ENCODE data around the gene DENND2C. TPM values are rescaled to one million over a fixed set of nuclear protein-coding genes. Genes with fewer than 3 reads are reported as not detected.

DENND2C gene
- total RNA-seq, 1 donor from 2014 or later, result 0.73 TPM

- no peak overlapping the region for H2AFZ ChIP-seq (replicated peaks)
- H3K4me2 ChIP-seq, result no peak overlapping the region
- Mint-ChIP-seq H3K27ac (no peak overlapping the region), H3K4me1 (peaks cover 11% of the 10 kb centered on the region), H3K36me3 (peaks cover 8% of the 10 kb centered on the region), H3K27me3 (ENCODE audit: insufficient read depth, low read depth) (peaks cover 2% of the 10 kb centered on the region), H3K4me3 (no peak overlapping the region), H3K9me3 (no peaks in the 10 kb centered on the region)
- no peak for DNase-seq (ENCODE audit: low spot score)
- no peaks in the 10 kb centered on the region for H4K20me1 ChIP-seq (ENCODE audit: low read depth)
- H3K79me2 ChIP-seq (ENCODE audit: low read depth), result peaks cover 51% of the 10 kb centered on the region
- H3K4me3 ChIP-seq, result no peak overlapping the region
- no peaks in the 10 kb centered on the region for H3K27me3 ChIP-seq
- H3K27ac ChIP-seq, result no peak overlapping the region
- peaks cover 16% of the 10 kb centered on the region for H3K36me3 ChIP-seq
- peaks cover 15% of the 10 kb centered on the region for H3K4me1 ChIP-seq
- no peaks in the 10 kb centered on the region for H3K9me3 ChIP-seq (ENCODE audit: low read depth)
- H3F3A ChIP-seq (ENCODE audit: low read depth), result peaks cover 19% of the 10 kb centered on the region
- TF ChIP-seq EZH2 (IDR thresholded peaks at IDR 0.05), result no peak
- no peak for TF ChIP-seq EZH2phosphoT487 (IDR thresholded peaks at IDR 0.05)
- no peak for TF ChIP-seq CTCF (IDR thresholded peaks at IDR 0.05)
- H3K9ac ChIP-seq, result no peak overlapping the region
These were observed 43.1 kb upstream of the DENND2C start for GRCh38 chr1:114712977-114713376.

GRCh38 chr1:114710360-114710759, 40.5 kb upstream of the DENND2C start:
- Histone ChIP-seq H3K4me2 (no peak overlapping the region), H3K9ac (no peak overlapping the region), H3K27me3 (no peaks in the 10 kb centered on the region), H3F3A (ENCODE audit: low read depth) (no peaks in the 10 kb centered on the region), H3K9me3 (ENCODE audit: low read depth) (no peaks in the 10 kb centered on the region), H3K27ac (no peak overlapping the region), H3K4me3 (no peak overlapping the region), H3K36me3 (peaks cover 20% of the 10 kb centered on the region), H3K4me1 (peaks cover 3% of the 10 kb centered on the region), H2AFZ (replicated peaks) (no peak overlapping the region), H3K79me2 (ENCODE audit: low read depth) (peaks cover 38% of the 10 kb centered on the region), H4K20me1 (ENCODE audit: low read depth) (no peaks in the 10 kb centered on the region)
- Mint-ChIP-seq H3K36me3 (peaks cover 16% of the 10 kb centered on the region), H3K9me3 (no peaks in the 10 kb centered on the region), H3K4me3 (no peak overlapping the region), H3K27me3 (ENCODE audit: insufficient read depth, low read depth) (peaks cover 2% of the 10 kb centered on the region), H3K4me1 (no peaks in the 10 kb centered on the region), H3K27ac (no peak overlapping the region)
- no peak for TF ChIP-seq EZH2phosphoT487 (IDR thresholded peaks at IDR 0.05)
- no peak for TF ChIP-seq CTCF (IDR thresholded peaks at IDR 0.05)
- TF ChIP-seq EZH2 (IDR thresholded peaks at IDR 0.05), result no peak
- no peak for DNase-seq (ENCODE audit: low spot score)

- H3K4me1 ChIP-seq, result no peaks in the 10 kb centered on the region
- no peak overlapping the region for H3K9ac ChIP-seq
- no peak overlapping the region for H2AFZ ChIP-seq (replicated peaks)
- peaks cover 11% of the 10 kb centered on the region for H3K79me2 ChIP-seq (ENCODE audit: low read depth)
- H4K20me1 ChIP-seq (ENCODE audit: low read depth), result no peaks in the 10 kb centered on the region
- H3F3A ChIP-seq (ENCODE audit: low read depth), result peaks cover 7% of the 10 kb centered on the region
- peaks cover 13% of the 10 kb centered on the region for H3K36me3 ChIP-seq
- H3K27me3 Mint-ChIP-seq (ENCODE audit: insufficient read depth, low read depth), result peaks cover 2% of the 10 kb centered on the region
- DNase-seq (ENCODE audit: low spot score), result no peak
- no peak overlapping the region for H3K4me2 ChIP-seq
- H3K36me3 Mint-ChIP-seq, result peaks cover 16% of the 10 kb centered on the region
- H3K27me3 ChIP-seq, result no peaks in the 10 kb centered on the region
- no peak overlapping the region for H3K4me3 ChIP-seq
- no peaks in the 10 kb centered on the region for H3K9me3 Mint-ChIP-seq
- no peak overlapping the region for H3K27ac Mint-ChIP-seq
- H3K27ac ChIP-seq, result no peak overlapping the region
- H3K4me3 Mint-ChIP-seq, result no peak overlapping the region
- H3K4me1 Mint-ChIP-seq, result no peaks in the 10 kb centered on the region
- H3K9me3 ChIP-seq (ENCODE audit: low read depth), result no peaks in the 10 kb centered on the region
- TF ChIP-seq EZH2 (IDR thresholded peaks at IDR 0.05), result no peak
- TF ChIP-seq EZH2phosphoT487 (IDR thresholded peaks at IDR 0.05), result no peak
- no peak for TF ChIP-seq CTCF (IDR thresholded peaks at IDR 0.05)
These were observed 37.8 kb upstream of the DENND2C start for GRCh38 chr1:114707604-114708003.

All from neural progenitor cell (in vitro differentiated cells).